GM19023 (cell line): Measurements from ENCODE around the gene NUDT4.
"Not testable (repeated sequence)": the region's sequence is repeated elsewhere in the genome, so short reads cannot be mapped to it uniquely, and the experiment has no call there.

Experiments
- ATAC-seq: cut with Tn5 transposase; IDR thresholded peaks from one replicate; pipeline ENCODE4 v1.9.1; 2021; ENCODE audit warnings: mild to moderate bottlenecking, moderate library complexity; ENCODE audit not compliant: unreplicated experiment

The NUDT4 gene

DNA sequence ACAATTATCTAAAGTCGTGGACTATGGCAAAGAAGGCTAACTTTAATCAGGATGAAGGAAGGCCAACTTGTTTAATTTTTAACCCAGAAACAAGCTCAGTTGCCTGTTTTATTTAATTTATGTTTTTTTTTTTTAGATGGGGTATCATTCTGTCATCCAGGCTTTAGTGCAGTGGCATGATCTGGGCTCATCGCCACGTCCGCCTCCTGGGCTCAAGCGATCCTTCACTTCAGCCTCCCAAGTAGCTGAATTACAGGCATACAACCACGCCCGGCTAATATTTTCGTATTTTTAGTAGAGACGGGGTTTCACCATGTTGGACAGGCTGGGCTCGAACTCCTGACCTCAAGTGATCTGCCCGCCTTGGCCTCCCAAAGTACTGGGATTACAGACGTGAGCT, 19.7 kb downstream of the NUDT4 start:
- ATAC-seq: no peak

DNA sequence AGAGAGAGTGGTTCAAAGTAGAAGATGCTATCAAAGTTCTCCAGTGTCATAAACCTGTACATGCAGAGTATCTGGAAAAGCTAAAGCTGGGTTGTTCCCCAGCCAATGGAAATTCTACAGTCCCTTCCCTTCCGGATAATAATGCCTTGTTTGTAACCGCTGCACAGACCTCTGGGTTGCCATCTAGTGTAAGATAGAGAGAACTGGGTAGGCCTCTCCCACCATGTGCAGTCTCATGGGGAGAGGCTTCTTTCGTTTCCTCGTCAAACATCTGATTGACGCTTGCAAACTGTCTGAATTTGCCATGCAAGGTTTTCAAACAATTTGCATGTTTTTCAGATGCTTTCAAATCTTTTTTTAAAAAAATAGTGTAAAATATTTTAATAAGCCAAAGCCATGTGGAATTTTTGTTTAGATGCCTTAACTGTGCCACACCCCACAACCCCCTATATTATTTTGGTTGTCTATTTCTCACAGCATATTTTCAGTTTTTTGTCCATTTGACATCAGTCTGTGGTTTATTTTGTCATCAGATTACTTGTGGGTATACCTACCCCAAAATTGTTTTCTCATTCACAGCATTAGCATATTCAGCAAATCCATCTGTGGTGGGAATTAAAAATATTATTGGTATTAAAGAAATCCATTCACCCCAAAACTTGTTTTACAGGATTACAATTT, 21.6 kb downstream of the NUDT4 start:
- ATAC-seq: peak; percentile 84

GRCh38 chr12:93402333-93403311, 24.9 kb downstream of the NUDT4 start:
- ATAC-seq: no peak

GRCh38 chr12:93403988-93404803, 26.5 kb downstream of the NUDT4 start:
- no peak for ATAC-seq

DNA sequence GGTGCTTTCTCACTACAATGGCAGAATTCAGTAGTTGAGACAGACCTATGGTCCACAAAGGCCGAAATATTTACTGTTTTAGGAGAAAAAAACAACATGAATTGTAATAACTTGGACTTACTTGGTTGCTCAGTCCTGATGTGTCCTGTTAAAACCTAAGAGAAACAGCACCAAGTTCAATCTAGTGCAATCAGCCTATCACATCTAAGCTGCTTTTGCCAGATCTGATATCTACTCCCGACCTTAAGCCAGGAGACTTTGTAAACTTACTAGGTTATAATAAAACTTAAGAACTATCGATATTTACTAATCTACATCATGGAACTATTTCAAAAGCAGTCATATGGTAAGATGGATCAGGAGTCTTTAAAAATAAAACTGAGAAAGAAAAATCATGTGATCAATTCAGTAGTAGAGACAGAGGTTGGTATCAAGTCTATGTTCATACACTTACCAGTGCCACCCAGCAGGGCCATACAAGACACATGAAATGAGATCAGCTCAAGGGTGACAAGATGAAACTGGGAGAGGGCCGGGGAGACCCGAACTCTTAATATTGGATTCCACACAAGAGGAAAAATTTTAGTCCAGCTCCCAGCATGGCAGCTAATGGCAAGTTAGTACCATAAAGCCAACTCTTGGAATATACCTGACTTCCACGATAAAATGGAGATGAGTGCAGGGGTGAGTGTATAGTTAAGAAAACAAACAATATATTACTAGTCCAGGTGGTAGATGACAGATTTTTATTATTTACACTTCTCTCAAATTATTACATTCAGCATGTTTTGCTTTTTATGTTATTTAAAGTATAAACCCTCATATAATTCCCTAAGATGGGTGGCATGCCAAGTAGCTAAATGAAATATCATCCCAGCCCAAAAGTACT, 27.5 kb downstream of the NUDT4 start:
- no peak for ATAC-seq

GRCh38 chr12:93407054-93407962, 29.6 kb downstream of the NUDT4 start:
- no peak for ATAC-seq

GRCh38 chr12:93407963-93408283, 30.2 kb downstream of the NUDT4 start:
- ATAC-seq: no peak

DNA sequence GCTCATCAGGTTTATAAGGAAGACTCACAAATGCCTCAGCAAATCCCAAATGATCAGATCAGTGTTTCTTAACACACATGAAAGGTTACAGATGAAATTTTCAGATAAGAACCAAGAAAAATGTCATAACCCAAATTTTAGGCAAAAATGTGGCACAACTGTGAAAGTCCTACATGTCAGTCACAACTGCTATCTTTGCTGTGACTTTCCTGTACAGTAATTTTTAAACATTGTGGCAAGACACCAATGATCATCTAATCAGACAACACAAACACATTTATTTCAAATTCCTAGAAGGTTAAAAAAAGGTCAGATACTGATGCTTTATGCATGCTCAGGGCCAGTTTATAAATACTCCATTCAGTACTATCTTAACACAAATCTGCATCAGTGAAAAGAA, 31.1 kb downstream of the NUDT4 start:
- no peak for ATAC-seq

DNA sequence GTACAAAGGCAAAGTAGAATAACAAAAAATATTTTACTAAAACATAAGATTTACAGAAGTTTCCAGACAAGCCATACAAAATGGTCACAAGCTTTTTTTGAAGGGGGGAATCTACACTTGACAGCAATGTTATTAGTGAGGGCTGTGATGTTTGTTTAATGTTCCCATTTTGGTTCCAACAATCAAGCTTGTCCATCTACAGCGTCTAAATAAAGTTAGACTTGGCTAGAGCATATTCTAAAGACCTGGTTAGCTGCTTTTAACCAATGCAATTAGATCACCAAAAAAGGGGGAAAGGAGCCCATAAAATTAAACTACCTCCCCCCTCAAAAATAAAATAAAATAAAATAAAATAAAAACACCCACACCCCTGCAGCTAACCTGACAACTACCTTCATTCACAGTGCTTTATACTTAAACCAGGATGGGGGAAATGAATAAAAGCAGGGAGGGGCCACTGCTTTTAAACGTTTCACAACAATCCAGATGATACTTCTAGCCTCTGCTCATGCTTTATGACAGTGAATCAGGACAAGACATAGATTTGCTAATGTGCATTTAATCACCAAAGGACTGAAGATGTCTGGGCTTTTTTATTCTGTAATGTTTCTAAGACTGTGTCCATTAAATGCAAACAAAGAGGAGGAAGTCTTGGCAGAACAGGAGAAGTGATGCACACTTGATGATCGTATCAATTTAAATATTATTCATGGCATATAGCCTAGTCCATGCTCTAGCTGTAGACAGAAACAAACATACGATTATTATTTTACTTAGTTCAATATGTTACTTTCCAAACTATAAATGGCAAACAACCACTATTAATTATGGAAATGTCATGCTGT, 31.8 kb downstream of the NUDT4 start:
- ATAC-seq: not testable (repeated sequence)

DNA sequence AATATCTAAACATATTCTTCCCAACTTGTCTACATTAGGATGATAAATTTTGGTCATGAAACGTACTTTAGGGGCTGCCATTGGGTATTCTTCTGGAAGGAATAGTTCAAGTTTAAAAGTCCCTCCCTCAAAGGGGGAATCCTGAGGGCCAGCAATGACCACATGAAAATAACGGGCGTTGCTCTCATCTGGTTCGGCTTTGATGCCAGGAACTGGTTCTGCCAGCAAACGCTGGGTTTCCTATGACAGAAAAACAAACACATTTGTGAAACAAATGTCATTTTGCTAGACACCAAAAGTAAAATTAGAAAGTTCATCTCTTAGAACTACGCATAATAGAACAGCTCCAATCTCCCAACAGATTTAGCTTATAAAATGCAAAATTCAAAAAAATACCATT, 33.3 kb downstream of the NUDT4 start:
- not testable (repeated sequence) for ATAC-seq

GRCh38 chr12:93412396-93412795, 34.7 kb downstream of the NUDT4 start:
- ATAC-seq: not testable (repeated sequence)

DNA sequence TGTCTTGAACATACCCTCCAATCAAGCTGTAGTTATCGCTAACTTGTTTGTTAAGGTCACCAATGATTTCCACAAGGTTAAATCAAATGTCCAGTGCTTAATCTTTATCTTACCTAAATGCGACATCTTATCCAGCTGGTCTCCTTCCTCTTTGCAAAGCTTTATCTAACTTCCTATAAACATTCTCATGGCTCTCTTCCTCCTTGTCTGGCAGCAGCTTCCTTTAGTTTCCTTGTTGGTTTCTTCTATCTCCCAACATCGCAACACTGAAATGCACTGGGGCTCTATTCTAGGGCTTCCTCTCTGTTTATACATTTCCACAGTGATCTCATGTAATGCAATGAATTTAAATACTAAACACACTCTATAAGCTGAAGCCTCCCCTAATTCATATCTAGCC, 35.3 kb downstream of the NUDT4 start:
- ATAC-seq: no peak

GRCh38 chr12:93415723-93416464, 38.2 kb downstream of the NUDT4 start:
- no peak for ATAC-seq

DNA sequence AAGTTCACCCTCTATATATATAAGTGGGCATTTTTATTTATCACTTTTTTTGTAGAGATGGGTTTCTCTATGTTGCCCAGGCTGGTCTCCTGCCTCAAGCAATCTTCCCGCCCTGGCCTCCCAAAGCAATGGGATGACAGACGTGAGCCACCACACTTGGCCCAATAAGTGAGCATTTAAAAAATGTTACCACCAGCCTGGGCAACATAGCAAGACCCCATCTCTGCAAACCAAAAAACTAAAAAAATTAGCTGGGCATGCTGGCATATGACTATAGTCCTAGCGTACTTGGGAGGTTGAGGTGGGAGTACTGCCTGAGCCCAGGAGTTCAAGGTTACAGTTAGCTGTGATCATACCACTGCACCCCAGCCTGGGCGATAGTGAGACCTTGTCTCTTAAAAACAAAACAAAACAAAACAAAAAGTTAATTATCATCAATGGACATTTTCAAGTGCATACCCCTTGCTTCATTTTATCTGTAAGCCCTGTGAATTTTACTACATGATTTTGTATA, 40.3 kb downstream of the NUDT4 start:
- no peak for ATAC-seq

DNA sequence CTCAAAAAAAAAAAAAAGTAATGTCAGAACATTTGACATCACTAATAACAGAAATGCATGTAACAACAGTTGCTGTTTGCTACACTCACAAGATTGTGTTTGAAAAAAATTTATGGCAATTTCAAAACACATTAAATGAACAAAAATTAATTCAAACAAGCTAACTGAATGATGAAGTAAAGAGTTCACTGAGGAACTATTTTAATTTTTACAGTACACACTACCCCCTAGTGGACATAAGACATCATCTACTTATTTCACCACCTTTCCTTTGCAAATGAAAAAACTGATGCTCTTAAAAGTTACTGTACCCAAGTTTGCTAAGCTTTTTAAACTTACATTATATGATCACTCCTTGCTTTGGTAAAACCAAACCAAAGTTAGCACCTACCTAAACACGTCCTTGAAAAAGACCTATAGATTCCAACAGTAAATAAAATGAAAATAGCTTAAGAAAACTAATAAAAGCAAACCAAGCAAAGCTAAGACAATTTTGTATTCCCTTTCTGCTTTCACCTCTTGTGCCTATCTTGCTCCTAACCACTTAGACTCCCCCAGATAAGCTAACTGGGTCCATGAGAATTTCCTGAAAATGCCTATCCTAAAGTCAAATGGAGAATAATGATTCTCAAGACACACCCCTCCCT, 41.8 kb downstream of the NUDT4 start:
- no peak for ATAC-seq

- ATAC-seq: no peak
These were observed 44.3 kb downstream of the NUDT4 start for GRCh38 chr12:93422050-93422449.
